ENCODE measurements around the gene IFT27.
"Not testable (repeated sequence)": the region's sequence is repeated elsewhere in the genome, so short reads cannot be mapped to it uniquely, and the experiment has no call there.

The IFT27 gene

DNA sequence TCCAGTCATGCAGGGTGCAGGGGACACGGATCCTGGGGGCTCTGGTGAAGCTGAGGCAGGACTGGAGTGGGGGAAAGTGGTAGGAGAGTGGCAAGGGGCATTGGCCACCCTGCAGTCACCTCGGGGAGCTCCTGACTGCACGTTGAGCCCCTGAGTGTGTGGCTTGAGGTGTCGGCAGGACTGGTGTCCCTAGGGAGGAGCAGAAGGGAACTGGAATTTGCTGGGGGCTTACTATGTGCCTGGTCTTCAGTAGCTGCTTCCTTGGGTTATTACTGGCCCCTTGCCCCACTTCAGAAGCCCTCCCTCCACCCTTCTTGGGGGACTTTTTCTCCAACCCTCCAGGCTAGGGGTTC is 31.5 kb downstream of the IFT27 start:
- Mint-ChIP-seq H3K27ac (no peak overlapping the region), H3K36me3 (no peaks in the 10 kb centered on the region), H3K9me3 (no peaks in the 10 kb centered on the region), H3K4me3 (no peak overlapping the region), H3K4me1 (no peaks in the 10 kb centered on the region)
- DNase-seq (ENCODE audit: low spot score in 2 of 2): no peak
- ATAC-seq: no peak

DNA sequence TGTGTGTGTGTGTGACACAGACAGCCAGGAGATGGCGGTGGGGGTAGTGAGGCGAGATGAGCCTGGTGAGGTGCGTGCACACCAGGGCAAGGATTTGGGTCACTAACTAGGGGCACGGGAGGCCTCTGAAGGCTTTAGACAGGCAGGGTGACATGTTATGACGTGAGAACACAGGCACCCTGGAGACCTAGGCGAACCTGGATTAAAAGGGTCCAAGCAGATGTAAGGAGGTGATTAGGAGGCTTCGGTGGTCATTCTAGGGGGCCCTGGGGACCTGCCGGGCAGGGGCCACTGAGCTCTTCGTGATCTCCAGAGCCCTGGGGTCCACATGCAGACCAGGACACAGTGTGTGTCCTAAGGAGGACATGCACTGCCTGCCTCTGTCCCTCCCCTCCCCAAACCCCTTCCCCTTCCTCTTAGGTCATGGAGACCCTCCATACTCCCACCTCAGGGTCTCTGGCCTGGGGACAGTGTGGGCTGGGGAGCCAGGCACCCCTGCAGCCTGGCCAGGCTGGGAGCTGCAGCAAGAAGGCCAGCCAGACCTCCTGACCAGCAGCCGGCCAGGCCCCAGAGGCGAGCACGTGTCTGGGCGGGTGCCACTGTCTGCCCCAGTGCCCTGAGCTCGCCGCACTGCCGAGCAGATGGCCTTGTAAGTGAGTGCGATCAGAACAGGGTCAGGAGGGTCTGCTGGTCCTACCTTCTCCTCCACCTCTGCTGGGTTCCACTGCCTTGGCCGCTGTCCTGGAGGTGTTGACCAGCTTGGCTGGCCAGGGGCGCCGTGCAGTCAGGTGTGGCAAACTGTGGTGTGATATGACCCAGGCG is 32.1 kb downstream of the IFT27 start:
- Mint-ChIP-seq H3K27ac (no peak overlapping the region), H3K4me3 (no peak overlapping the region), H3K4me1 (no peaks in the 10 kb centered on the region), H3K36me3 (no peaks in the 10 kb centered on the region), H3K9me3 (no peaks in the 10 kb centered on the region)
- DNase-seq (ENCODE audit: low spot score in 2 of 2) (no peak), ATAC-seq (no peak)

DNA sequence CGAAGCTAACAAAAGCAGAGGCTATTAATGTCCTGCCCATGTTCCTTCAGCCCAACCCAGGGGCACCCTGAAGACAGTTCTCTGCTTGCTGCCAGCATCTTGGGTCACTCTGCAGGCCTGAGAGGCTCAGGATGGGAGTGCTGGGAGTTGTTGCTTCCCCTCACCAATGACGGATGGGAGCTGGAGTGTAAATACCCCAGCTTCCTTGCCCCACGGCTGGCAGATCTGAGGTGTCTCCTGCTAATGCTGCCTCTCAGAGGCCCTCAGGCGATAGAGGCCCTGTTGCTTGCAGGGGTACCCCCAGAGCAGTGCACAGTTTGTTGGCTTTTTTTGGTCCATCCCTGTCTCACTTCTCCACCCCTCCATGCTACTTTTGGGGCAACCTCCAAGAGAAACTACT is 32.9 kb downstream of the IFT27 start:
- Mint-ChIP-seq H3K4me3 (no peak overlapping the region), H3K27ac (no peak overlapping the region), H3K4me1 (no peaks in the 10 kb centered on the region), H3K9me3 (no peaks in the 10 kb centered on the region), H3K36me3 (no peaks in the 10 kb centered on the region)
- DNase-seq (ENCODE audit: low spot score in 2 of 2): no peak
- no peak for ATAC-seq

DNA sequence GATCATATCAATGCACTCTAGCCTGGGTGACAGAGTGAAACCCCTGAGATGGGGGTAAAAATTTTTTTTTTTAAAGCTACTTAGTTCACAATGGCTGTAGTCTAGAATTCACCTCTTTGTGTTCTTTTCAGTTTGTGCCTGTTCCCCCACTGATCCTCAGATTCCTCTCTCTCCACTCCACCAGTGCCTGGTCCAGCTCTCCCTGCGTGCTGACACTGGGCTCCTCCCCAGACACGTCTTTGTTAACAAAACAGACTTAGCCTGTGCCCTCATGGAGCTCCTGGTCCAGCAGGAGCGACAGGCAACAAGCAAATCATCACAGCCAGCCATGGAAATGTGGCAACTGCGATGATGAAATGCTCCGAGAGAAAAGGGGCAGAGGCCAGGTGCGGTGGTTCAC is 34.0 kb downstream of the IFT27 start:
- DNase-seq (ENCODE audit: low spot score in 2 of 2) (no peak), ATAC-seq (no peak)
- Mint-ChIP-seq H3K9me3 (no peaks in the 10 kb centered on the region), H3K36me3 (no peaks in the 10 kb centered on the region), H3K4me1 (no peaks in the 10 kb centered on the region), H3K27ac (no peak overlapping the region), H3K4me3 (no peak overlapping the region)

DNA sequence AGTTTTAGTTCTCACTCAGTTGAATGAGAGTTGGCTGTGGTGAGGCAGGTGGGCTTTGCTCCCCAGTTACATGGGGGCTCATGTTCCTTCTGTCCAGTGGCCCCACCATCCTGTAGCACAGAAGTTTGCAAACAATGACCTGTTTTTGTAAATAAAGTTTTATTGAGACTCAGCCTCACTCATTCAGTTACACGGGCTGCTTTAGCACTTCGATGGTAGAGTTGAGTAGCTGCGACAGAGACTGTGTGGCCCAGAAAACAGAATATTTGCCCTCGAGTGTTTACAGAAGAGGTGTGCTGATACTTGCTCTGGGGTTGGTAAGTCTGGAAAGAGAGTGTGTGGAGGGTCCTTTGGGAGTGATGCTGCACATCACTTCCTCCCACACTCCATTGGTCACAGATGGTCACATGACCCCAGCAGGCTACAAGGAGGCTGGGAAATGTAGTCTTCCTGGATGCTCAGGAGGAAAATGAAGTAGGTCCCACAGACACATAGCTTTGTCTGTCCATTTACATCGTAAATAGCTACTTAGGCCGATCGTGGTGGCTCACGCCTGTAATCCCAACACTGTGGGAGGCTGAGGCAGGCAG is 34.6 kb downstream of the IFT27 start:
- no peak for ATAC-seq
- no peaks in the 10 kb centered on the region for H3K36me3 Mint-ChIP-seq
- H3K27ac Mint-ChIP-seq: no peak overlapping the region
- H3K9me3 Mint-ChIP-seq: no peaks in the 10 kb centered on the region
- no peak overlapping the region for H3K4me3 Mint-ChIP-seq
- H3K4me1 Mint-ChIP-seq: no peaks in the 10 kb centered on the region
- DNase-seq (ENCODE audit: low spot score in 2 of 2): no peak

DNA sequence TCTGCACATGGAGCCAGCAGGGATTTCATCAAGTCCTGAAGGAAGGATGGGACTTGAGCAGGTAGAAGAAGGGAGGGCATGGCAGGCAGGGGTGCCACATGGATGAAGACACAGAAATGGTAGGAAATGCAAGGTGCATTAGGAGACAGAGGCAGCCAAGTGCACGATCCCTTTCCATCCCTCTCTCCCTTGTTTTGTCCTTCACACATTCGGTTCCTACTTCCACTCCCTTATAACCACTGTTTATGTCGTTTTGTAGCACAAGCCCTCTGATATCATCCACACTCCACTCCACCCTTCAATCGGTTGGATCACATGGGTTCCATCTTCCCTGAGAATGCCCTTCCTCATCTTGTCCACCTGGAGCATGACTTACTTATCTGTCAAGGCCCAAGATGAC is 35.2 kb downstream of the IFT27 start:
- no peaks in the 10 kb centered on the region for H3K4me1 Mint-ChIP-seq
- ATAC-seq (no peak), DNase-seq (ENCODE audit: low spot score in 2 of 2) (no peak)
- H3K4me3 Mint-ChIP-seq: no peak overlapping the region
- no peaks in the 10 kb centered on the region for H3K36me3 Mint-ChIP-seq
- H3K9me3 Mint-ChIP-seq: no peaks in the 10 kb centered on the region
- H3K27ac Mint-ChIP-seq: no peak overlapping the region

DNA sequence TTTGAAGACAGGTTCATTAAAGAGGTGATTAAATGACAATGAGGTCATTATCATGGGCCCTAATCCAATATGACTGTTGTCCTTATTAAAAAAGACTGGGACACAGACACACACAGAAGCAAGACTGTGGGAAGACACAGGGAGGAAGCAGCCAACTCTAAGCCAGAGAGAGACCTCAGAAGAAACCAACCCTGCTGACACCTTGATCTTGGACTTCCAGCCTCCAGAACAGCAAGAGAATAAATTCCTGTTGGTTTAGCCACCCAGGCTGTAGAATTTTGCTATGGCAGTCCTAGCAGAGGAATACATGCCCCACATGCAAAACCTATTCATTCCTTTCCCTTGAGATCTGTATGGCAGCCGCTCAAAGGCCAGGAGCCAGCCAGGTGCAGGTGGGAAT is 36.7 kb downstream of the IFT27 start:
- no peak for DNase-seq (ENCODE audit: low spot score in 2 of 2)
- Mint-ChIP-seq H3K4me1 (no peaks in the 10 kb centered on the region), H3K27ac (no peak overlapping the region), H3K4me3 (no peak overlapping the region), H3K36me3 (no peaks in the 10 kb centered on the region), H3K9me3 (no peaks in the 10 kb centered on the region)
- ATAC-seq: no peak

DNA sequence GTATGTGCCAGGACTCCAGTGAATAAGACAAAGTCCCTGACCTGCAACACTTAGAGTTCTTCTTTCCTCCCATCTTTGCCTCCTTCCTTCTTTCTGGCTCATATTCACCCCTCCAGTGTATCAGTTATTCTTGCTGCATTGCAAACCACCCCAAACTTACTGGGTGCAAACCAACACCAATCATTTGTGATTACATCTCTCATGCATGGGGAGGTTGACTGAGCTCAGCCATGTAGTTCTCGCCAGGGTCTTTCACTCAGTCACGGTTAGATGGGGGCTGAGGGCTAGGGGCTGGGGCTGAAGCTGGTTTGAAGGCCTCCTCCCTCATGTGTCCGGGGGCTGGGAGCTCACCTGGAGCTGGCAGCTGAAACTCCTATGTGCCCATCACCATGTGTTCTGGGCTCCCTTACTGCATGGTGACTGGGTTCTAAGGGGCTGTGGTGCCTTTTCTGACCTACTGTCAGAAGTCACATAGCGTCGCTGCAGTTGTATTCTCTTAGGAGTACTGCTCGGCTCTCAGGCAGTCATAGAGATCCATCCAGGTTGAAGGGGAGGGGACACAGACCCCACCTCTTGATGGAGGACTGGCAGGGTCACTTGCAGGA is 37.4 kb downstream of the IFT27 start:
- ATAC-seq: no peak
- Mint-ChIP-seq H3K4me3 (no peak overlapping the region), H3K36me3 (no peaks in the 10 kb centered on the region)

DNA sequence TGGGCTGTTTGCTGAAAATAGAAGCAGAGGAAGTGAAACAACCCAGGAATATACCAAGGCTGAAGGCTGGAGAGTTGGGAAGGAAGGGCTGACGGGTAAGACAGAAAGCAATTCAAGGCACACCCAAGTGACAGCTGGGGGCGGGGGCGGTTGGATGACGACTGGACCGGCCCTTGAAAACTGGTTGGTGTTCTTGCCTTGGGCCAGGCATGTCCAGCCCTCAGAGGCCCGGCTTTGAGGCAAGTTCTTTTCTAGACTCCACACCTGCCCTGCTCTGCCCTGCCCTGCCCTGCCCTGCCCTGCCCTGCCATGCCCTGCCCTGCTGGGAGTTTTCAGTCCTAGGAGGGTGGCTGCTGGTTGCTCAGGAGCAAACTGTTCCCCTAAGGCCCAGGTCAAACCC is 38.1 kb downstream of the IFT27 start:
- no peak for ATAC-seq
- no peak overlapping the region for H3K27ac Mint-ChIP-seq

More for the DNA sequence above, 37.4 kb downstream of the IFT27 start:
- Mint-ChIP-seq H3K27ac (no peak overlapping the region), H3K9me3 (no peaks in the 10 kb centered on the region), H3K4me1 (no peaks in the 10 kb centered on the region)
- no peak for DNase-seq (ENCODE audit: low spot score in 2 of 2)

DNA sequence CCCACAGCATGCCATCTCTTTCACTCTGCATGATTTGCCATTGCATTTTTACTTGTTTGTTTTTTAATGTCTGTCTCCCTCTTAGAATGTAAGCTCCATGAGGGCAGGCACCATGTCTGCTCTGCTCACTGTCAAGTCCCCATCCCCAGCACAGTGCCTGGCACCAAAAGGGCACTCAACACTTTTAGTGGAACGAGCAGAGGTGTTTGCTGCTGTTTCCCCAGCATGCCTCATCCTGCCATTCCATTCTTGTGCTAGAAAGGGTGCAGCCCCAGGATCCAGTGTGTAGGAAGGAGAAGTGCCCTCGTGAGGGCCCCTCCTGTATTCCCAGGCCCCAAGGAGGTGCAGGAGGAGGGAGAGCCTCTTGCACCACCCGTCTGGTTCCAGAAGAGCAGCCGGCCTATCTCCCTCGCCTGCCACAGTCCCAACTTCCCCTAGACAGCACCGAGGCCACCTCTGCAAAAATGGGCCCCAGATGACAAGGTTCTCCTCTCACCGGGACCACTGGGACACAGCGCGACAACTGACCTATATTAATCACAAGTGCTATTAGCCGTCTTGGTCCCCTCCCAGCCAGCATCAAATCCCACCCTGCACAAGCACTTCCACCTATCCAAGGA is 39.1 kb downstream of the IFT27 start:
- ATAC-seq (no peak), DNase-seq (ENCODE audit: low spot score in 2 of 2) (no peak)
- no peaks in the 10 kb centered on the region for H3K4me1 Mint-ChIP-seq
- no peaks in the 10 kb centered on the region for H3K36me3 Mint-ChIP-seq
- no peak overlapping the region for H3K27ac Mint-ChIP-seq
- no peaks in the 10 kb centered on the region for H3K9me3 Mint-ChIP-seq
- H3K4me3 Mint-ChIP-seq: no peak overlapping the region

More for the DNA sequence above, 38.1 kb downstream of the IFT27 start:
- Mint-ChIP-seq H3K4me3 (no peak overlapping the region), H3K4me1 (no peaks in the 10 kb centered on the region), H3K9me3 (no peaks in the 10 kb centered on the region), H3K36me3 (no peaks in the 10 kb centered on the region)
- DNase-seq (ENCODE audit: low spot score in 2 of 2): no peak

DNA sequence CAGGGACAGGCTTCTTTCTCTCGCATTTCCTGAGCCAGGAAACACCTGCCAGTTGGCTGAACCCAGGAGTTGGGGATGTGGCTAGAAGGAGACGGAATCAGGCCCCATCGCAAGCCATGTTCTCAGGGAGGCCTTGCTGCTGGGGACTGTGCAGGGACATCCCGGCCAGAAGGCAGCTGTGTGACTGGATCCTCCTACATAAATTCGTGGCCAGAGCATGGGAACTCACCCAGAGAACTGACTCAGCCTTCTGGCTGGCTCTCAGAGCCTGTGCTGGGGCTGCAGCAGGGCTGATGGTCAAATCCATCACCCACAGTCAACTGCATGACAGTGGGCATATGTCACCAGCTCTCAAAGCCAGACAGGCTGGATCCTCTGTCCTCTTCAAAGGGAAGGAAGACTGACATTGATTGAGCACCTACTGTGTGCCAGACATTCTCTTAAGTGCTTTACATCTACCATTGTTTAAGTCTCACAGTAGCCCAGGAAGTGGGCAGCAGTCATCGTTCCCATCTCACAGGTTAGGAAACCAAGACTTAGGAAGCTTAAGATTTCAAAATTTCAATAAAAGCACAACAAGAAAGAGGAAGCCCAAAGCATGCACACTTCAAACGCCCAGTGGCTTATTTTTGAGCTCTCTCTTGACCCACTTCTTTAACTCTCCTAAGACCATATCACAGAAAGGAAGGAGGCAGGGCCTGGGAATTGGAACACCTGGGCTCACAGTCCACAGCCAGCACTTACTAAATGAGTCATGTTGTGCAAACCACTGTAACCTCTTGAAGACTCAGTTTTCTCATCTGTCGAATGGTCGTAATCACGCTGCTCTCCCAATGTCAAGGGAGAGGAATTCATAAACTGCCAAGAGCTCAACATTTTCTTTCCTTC is 41.5 kb downstream of the IFT27 start:
- Mint-ChIP-seq H3K4me3 (no peak overlapping the region), H3K27ac (no peak overlapping the region)

DNA sequence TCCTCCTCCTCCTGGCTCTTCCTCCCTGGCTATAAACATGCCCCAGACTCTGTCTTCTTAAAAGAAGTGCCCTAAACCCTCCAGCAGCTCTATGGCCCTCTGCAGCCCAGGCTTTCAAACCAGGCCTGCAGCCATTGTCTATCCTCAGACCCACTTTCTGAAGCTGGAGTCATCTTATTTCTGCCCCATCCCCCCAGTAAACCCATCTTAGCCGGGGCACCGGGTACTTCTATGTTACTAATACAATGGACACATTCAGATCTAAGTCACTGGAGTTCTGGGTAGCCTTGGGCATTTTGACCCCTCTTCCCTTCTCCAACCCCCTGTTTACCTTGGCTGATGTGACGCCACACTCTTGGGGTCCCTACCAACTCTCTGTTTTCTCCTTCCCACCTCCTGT is 42.6 kb downstream of the IFT27 start:
- peaks cover 6% of the 10 kb centered on the region for H3K36me3 Mint-ChIP-seq
- DNase-seq (ENCODE audit: low spot score in 2 of 2): no peak
- no peaks in the 10 kb centered on the region for H3K9me3 Mint-ChIP-seq
- H3K4me1 Mint-ChIP-seq: no peaks in the 10 kb centered on the region
- no peak for ATAC-seq
- H3K4me3 Mint-ChIP-seq: no peak overlapping the region
- H3K27ac Mint-ChIP-seq: no peak overlapping the region

More for the DNA sequence above, 41.5 kb downstream of the IFT27 start:
- DNase-seq (ENCODE audit: low spot score in 2 of 2) (no peak), ATAC-seq (peak; percentile 64)
- peaks cover 6% of the 10 kb centered on the region for H3K36me3 Mint-ChIP-seq
- H3K4me1 Mint-ChIP-seq: no peaks in the 10 kb centered on the region
- H3K9me3 Mint-ChIP-seq: no peaks in the 10 kb centered on the region

DNA sequence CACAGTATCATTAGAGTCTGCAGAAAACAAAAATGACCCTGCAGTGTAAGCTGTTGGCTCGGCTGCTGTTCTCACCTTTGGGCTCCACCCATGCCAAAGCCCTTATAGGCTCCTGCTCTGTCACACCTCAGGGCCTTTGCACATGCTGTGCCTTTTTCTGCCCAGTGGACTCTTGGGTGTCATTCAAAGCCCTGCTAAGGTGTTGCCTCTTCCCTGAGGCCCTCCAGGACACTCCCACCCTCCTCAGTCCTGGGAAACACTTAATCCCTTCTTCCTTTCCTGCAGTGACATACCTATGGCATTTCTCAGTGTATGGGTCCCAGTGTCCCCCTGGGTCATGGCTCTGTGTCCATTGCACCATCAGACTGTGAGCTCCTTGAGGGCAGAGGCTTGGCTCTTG is 43.3 kb downstream of the IFT27 start:
- no peaks in the 10 kb centered on the region for H3K4me1 Mint-ChIP-seq
- no peak overlapping the region for H3K4me3 Mint-ChIP-seq
- ATAC-seq (no peak), DNase-seq (ENCODE audit: low spot score in 2 of 2) (no peak)
- H3K9me3 Mint-ChIP-seq: no peaks in the 10 kb centered on the region
- H3K27ac Mint-ChIP-seq: no peak overlapping the region
- H3K36me3 Mint-ChIP-seq: peaks cover 6% of the 10 kb centered on the region

DNA sequence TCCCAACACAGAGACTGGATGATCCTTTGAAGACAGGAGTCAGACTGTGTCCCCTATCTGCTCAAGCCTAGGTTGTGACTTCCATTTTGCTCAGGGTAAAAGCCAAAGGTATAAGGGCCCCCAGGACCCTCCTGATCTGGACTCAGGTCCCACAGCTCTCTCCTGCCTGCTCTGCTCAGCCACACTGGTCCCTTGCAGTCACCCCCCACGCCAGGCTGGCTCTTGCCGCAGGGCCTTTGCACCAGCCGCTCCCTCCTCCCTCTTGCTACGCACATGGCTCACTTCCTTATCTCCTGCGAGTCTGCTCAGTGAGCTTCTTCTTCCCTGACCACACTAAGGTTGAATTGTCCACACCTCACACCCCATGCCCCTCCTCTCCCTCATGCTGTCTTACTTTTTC is 44.0 kb downstream of the IFT27 start:
- Mint-ChIP-seq H3K9me3 (no peaks in the 10 kb centered on the region), H3K4me3 (no peak overlapping the region), H3K36me3 (peaks cover 6% of the 10 kb centered on the region), H3K4me1 (no peaks in the 10 kb centered on the region), H3K27ac (no peak overlapping the region)
- DNase-seq (ENCODE audit: low spot score in 2 of 2): no peak
- ATAC-seq: no peak

DNA sequence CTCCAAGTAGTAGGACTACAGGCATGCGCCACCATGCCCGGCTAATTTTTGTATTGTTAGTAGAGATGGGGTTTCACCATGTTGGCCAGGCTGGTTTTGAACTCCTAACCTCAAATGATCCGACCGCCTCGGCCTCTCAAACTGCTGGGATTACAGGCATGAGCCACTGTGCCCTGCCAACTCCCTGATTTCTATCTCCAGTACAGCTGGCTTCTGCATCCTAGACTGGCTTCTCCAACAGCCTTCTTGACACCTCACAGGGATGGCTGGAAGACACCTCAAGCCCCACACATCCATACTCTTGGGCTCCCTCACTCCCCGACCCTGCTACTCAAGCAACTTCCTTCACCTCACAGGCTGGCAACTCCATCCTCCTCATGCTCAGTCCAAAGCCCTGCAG is 44.6 kb downstream of the IFT27 start:
- H3K36me3 Mint-ChIP-seq; H3K4me3 Mint-ChIP-seq; H3K27ac Mint-ChIP-seq; H3K4me1 Mint-ChIP-seq; ATAC-seq; DNase-seq (ENCODE audit: low spot score in 2 of 2); H3K9me3 Mint-ChIP-seq: not testable (repeated sequence)
